ENCODE results near the gene HRH2.

- TF ChIP-seq, protein P1, sequence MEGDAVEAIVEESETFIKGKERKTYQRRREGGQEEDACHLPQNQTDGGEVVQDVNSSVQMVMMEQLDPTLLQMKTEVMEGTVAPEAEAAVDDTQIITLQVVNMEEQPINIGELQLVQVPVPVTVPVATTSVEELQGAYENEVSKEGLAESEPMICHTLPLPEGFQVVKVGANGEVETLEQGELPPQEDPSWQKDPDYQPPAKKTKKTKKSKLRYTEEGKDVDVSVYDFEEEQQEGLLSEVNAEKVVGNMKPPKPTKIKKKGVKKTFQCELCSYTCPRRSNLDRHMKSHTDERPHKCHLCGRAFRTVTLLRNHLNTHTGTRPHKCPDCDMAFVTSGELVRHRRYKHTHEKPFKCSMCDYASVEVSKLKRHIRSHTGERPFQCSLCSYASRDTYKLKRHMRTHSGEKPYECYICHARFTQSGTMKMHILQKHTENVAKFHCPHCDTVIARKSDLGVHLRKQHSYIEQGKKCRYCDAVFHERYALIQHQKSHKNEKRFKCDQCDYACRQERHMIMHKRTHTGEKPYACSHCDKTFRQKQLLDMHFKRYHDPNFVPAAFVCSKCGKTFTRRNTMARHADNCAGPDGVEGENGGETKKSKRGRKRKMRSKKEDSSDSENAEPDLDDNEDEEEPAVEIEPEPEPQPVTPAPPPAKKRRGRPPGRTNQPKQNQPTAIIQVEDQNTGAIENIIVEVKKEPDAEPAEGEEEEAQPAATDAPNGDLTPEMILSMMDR (optimal IDR thresholded peaks at IDR 0.05 in 1 of 3, IDR thresholded peaks at IDR 0.05 in 1 of 3, conservative IDR thresholded peaks at IDR 0.05 in 1 of 3; ENCODE audit: extremely low read depth in 1 of 3, insufficient read depth in 2 of 3, low read length in 3 of 3), result no peak
- no peak for TF ChIP-seq EZH2 (IDR thresholded peaks at IDR 0.05; ENCODE audit: low read length)
Observed at GRCh38 chr5:175752826-175753535, 95.1 kb downstream of the HRH2 start.
